Glomerular visceral epithelial cell (primary cell): Measurements from ENCODE around the gene ZBTB7B.

Source experiments
- DNase-seq: peaks from one replicate; pipeline ENCODE4 v3.0.0-alpha.2; 2016; ENCODE audit errors: extremely low spot score

Gene ZBTB7B

DNA sequence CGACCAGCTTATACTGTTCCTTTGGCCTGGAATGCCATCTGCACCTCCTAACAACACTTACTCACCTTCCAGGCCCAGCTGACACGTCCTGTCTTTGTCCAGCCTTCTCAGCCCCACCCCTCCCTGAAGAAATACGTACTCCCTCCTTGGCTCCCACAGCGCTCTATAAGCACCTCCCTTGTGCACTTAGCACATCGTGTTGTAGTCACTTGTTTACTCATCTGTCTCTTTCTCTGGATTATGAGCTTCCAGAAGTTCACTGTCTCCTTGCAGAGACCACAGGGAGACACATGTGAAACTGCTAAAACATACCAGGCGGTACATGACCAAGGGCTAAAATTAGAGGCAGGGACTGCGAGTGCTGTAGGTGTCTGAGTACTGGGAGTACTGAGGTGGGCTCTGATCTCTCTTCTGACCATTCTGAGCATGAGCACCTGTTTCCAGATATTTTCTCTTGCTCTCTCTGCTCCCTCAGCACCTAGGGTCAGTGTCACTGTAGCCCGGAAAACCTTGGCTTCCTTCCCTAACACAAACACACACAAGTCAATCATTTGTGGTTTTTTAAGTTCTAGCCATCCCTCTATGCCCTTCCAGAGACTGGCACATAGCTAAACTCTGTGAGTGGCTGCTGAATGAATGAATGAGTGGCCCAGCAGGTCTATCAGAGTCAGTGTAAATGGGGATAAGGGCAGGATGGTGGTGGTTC, 36.2 kb downstream of the ZBTB7B start:
- peak; percentile 57 for DNase-seq

DNA sequence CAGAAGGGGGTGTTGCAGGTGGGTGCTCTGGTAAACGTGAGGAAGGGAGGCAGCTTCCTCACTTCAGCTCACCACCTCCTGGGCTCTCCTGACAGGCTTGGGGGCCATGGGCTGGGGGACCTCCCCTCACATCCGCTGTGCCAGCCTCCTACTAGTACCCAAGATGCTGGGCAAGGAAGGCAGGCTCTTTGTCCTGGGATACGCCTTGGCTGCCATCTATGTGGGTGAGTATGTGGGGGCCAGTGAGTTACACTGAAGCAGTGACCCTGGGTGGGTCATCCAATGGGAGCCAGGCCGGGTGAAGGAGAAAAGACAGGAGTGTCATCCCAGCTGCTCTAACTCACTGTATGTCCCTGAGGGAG, 36.7 kb downstream of the ZBTB7B start:
- DNase-seq = no peak

DNA sequence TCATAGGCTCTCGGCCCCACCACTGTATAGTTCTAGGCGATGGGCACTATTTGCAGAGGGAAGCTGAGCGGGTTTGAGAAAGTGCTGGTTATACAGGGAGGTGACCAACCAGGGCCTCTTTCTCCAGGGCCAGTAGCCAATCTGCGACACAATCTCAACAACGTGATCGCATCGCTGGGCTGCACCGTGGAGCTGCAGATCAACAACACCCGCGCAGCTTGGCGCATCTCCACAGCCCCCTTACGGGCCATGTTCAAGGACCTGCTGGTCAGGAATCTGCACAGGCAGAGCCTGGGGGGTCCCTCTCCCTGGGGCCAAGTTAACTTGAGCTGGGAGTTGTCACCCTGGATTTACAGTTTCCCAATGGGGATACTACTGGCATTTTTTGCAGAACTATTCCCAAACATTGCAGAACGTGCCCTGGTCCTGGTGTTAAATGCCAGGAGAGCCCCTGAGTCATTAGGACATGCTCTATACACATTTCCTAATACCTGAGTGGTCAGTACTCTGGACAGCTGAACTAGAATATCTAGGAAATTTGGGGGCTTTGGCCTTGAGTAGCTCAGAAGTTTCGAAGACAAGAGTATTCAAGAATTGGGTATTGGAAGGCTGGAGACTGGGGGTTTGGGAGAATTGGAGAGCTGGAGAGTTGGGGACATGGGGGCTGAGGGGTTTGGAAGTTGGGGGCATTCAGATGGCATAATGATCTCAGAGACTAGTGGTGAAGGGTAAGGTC, 37.9 kb downstream of the ZBTB7B start:
- no peak for DNase-seq

DNA sequence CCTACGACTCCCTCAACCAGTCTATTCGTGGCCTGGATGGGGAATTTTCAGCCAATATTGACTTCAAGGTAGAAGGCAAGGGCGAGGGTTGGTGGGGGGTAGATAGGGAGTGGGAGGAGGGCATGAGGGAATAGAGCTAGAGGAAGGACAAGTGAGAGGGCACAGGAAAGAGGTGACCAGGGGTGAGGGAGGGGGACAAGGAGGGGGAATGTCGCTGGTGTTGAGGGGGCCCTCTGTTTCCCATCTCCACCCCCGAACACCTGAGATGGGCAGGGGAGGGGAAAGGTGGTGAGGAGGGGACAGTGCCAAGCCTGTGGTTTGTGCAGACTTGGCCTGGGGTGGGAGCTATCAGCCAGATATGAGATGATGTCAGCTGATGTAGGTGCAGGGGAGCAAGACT, 40.2 kb downstream of the ZBTB7B start:
- DNase-seq = no peak

DNA sequence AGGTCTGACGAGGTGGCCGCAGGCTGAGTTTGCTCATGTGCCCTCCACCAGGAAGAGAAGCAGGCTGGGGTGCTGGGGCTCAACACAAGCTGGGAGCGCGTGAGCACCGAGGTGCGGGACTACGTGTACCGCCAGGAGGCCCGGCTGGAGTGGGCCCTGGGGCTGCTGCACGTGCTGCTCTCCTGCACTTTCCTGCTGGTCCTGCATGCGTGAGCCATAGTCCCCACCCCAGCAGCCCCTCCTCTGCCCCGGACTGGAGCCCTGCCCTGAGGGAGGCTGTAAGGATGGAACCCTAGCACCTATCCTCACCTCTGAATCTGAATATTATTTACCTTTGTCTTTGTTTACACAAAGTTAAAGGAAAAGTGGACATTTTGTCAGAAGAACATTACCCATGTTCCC, 40.7 kb downstream of the ZBTB7B start:
- DNase-seq = no peak

DNA sequence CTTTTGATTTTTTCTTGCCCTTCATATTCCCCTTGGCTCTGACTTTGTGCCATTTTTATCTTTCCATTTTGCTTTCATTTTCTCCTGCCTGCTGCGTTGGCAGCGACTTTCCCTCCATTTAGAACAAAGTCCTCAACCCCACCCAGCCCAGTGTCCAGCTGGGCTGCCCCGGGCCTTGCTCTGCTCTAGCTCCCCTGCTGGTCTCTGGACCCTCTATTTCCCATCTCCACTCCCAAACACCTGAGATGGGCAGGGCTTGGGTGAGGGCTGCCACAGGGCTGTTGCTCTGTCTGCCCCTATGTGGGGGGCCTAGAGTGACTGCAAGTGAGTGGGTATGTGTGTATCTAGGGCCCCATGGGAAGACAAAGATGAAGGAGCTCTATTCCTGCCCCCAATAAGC, 41.2 kb downstream of the ZBTB7B start:
- no peak for DNase-seq

DNA sequence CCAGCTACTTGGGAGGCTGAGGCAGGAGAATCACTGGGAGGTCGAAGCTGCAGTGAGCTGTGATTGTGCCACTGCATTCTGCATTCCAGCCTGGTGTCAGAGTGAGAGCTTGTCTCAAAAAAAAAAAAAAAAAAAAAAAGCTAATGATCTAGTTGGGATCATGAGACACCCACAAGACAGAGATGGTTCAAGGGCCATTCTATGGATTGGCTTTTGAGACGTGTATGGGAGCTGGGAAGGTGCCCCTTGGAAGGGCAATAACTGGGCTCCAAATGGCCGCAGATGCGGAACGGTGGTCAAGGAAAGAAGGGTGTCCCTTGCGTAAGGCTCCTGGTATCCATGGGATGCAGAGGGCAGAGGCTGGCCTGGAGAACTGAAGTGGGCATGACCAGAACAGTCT, 41.8 kb downstream of the ZBTB7B start:
- DNase-seq = no peak

DNA sequence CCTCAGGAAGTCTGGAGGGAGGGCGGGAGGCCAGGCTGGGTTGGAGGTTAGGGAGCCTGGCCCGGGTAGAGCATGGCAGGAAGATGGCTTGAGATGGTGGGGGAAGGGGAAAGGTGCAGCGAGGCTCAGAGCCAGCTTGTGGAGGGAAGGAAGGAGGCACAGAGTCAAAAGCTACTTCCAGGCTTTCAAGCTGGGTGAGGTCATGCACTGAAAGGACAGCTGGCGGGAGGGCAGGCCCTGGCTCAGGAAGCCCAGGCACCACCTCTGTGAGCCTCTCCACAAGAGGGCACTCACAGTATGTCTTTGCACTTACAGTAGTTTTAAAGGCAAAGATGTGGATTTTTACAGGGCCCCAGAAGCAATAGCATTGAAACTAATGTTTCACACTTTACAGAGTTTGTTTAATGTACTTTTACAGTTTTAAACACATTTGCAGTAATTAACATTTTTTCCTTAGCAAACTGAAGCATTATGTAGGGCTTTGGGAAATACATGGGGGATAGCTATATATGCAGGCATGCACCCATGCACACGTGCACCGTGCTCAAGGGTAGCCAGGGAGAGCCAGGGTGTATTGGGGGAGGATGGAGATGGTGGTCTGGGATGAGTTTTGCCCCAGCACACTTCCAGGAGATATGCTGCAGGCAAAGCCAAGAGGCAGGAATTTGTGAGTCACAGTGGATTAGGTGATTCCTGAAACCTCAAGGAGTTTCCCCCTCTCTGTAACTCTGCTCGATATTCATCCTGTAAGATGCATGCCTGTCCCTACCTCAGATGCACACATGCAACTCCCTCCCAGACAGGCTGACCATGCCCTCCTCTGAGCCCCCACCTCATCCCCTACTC, 42.4 kb downstream of the ZBTB7B start:
- peak; percentile 88 for DNase-seq

DNA sequence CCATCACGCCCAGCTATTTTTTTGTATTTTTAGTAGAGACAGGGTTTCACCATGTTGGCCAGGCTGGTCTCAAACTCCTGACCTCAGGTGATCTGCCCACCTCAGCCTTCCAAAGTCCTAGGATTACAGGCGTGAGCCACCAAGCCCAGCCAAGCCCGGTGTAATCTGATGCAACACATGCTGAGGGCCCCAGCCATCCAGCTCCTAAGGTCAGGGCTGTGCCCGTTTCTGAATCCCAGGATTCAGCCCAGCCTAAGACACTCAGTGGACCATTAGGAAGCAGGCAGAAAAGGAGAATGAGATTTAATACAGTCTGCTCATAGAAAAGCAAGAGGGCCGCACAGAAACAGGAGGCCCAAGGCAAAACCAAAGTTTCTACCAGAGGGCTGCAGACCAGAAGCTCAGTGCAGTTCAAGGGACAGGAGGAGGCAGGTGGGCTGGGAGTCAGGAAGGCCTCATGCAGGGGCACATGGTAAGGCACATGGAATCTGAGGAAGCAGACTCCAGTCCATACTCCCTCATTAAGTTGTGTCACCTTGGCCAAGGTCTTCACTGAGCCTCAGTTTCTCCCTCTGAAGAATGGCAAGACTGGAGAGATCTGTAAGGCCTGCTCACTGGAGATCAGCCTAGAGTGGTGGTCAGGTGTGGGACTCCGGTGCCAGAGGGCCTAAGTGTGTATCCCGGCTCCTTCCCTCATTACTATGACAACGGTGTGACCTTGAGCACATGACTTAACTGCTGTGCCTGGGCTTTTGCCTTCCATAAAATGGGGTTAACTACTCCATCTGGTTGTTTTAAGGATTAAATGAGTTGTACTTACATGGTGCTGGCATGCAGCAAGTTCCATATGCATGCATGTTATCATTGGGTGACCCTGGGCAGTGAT, 46.1 kb downstream of the ZBTB7B start:
- no peak for DNase-seq

DNA sequence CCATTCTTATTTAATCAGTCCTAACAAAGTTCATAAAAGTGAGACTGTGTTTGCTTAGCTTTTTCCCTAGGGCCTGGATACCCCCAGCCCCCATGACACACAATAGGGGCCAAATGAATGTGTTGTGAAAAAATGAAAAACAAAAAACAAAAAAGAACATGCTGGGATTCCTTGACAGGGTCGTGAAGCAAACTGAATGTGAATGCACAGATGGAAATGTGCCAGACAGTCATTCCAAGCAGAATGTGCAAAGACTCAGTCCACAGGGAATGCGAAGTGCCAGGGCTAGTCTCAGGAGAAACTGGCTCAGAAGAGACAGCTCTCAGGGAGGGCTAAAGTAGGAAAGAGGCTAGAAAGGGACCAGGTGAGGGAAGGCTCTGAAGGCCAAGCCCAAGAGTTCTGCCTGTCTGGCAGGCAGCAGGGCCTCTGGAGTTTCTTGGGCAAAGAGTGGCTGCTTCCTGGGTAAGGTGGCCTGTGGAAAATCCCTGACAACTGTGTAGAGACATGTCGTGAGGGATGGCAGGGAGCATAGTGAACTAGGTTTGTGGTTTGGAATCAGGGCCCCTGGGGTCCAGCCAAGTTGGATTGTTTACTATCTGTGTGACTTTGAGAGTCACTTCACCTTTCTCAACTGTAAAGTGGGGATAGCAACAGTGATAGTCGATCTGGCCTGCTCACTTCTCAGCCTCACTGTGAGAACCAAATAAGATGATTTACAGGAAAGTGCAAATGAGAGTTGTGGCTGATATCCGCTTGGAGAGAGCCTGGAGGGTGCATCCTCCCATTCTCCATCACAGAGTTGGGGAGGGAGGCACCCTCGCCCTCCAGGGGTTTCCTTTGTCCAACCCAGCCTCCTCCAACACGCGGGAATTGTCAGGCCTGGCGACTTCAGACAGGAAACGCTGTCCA, 47.3 kb downstream of the ZBTB7B start:
- peak; percentile 54 for DNase-seq

DNA sequence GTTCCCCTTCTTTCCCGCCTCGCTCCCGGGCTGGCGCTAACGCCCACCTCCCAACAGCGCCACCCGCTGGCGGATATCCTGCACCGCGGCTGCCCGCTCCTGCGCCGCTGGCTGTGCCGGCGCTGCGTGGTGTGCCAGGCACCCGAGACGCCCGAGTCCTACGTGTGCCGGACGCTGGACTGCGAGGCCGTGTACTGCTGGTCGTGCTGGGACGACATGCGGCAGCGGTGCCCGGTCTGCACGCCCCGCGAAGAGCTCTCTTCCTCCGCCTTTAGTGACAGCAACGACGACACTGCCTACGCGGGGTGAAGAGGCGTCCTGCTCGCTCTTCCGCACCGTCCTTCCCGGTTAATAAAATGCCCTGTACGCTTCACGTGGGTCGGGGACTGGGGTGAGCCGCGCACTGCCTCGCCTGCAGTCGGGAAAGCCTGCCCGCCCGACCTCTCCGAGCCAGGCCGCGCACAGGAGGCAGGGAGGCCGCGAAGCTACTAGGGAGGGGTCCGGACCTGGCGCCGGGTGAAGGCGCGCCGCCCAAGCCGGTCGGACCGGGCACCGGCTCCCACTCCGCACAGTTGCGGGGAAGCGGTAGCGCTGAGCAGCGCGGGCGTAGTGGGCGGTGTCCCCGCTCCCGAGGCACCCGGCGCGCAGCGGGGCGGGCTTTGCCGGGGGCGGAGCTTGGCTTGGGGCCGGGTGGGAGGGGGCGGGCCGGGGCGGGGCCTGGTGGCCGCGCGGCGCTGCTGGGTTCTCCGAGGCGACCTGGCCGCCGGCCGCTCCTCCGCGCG, 48.1 kb downstream of the ZBTB7B start, which contains the start of gene ADAM15:
Gene ADAM15, plus strand, starts transcription at position 757 of the 782 bp plus-strand sequence. CDS start 71 bp downstream, outside the sequence.
- DNase-seq = peak; percentile 83

DNA sequence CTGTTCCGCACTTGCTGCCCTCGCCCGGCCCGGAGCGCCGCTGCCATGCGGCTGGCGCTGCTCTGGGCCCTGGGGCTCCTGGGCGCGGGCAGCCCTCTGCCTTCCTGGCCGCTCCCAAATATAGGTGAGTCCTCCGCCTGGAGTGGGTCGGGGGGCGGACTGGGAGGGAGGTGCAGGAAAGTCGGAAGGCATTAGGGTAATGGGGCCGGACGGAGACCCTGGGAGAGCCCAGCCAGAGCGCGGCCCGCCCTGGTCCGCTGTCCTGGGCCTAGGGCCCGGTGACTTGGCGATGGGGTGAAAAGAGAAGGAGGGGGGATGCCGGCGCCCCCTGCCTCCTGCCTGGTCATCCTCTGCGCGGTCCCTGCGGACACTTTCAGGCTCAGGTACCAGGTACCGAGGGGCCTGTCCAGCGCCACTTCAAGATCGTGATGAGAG, 48.8 kb downstream of the ZBTB7B start:
- no peak for DNase-seq

DNA sequence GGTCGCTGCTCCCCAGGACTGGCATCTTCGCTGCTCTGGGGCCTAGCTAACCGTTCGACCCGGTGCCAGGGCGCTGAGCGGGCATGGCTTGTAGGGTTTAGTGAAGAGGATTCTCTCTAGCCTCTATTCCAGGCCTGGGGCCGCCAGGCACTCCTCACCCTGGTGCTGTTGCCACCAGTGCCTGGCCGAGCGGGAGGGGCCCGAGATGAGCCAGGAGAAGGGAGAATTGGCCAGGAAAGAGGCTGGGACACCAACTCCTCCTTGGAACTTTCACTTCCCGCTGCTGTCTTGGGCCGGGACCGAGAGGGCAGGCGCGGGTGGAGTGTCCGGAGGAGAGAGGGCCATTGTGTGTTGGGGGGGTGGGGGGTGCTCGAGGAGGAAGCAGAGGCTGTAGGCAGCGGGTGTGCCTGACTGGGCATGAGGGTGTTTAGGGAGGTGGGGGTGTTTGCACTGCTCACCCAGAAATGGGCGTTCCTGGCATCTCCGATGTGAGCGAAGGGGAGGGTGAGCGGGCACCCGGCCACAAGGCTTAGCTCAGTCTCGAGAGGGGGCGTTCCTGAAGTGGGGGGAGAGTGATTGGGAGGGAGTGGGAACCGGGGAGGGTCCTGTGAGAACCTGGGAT, 49.3 kb downstream of the ZBTB7B start:
- peak; percentile 51 for DNase-seq

DNA sequence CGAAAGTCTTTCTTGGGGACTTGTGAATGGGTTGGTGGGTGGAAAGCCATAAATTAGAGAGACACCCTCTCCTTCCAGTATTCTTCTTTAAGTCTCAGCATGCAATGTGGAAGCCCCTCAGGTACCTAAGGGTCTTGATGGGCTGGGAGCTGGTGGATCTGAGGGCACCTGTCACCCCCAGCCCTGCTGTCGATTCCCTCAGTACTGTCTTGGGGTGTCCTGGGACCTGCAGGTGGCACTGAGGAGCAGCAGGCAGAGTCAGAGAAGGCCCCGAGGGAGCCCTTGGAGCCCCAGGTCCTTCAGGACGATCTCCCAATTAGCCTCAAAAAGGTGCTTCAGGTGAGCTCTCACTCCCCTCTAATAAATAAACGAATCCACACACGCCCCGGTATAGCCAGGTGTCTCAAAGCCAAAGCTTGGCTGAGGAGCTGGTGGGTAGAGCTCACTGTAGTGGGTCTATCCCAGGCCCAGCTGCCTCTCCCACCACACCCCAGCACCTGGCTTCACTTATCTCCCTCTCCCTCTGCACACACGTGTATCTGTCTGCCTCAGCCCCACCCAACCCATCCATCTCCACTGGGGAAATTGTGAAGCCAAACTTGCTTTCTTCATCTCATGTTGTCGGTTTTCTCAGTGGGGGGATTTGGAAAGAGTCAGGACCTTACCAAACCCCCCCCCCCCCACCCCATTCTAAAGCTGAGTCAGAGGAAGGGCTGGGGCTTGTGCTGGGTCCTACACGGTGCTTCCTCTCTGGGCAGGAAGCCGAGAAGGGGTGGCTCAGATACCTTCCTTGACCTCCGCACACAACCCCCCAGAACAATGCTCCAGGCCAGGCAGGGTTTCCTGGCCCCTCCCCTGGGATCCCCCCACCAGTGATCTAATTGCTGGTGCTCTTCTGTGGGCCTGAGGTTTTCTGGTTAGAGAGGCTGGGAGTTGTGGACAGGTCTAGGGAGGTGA, 50.1 kb downstream of the ZBTB7B start:
- DNase-seq = peak; percentile 40

DNA sequence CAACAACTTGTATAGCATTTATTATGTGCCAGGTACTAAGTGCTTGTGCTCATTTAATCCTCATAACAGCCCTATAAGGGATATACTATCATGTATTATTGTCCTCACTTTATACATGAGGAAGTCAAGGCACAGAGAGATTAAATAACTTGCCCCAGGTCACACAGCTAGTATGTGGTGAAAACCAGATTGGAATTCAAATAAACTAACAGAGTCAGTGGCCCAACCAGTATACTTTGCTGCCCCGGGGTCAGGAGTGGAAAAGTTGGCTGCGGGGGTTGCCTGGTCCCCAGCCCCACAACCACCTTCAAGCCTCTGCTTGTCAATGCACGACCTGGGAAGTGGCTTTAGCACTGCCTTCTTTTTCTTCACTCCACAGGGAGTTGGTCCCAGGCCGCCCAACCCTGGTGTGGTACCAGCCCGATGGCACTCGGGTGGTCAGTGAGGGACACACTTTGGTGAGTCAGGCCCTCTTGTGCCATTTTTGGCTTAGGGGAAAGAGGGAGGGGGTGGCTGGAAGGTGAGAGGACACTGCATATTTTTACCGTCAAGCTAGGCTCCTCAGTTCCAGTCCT, 51.0 kb downstream of the ZBTB7B start:
- no peak for DNase-seq

DNA sequence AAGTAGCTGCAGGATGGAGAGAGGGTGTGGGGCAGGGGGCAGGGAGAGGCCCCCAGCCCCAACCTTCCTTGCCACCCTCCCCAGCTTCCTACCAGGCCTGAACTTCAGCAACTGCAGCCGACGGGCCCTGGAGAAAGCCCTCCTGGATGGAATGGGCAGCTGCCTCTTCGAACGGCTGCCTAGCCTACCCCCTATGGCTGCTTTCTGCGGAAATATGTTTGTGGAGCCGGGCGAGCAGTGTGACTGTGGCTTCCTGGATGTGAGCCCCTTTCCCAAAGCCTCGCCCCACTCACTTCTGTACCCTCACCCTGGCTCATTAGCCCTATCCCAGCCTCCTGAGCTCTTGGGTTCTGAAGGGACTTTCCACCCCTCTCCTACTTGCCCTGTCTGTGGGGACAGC, 54.5 kb downstream of the ZBTB7B start:
- no peak for DNase-seq

DNA sequence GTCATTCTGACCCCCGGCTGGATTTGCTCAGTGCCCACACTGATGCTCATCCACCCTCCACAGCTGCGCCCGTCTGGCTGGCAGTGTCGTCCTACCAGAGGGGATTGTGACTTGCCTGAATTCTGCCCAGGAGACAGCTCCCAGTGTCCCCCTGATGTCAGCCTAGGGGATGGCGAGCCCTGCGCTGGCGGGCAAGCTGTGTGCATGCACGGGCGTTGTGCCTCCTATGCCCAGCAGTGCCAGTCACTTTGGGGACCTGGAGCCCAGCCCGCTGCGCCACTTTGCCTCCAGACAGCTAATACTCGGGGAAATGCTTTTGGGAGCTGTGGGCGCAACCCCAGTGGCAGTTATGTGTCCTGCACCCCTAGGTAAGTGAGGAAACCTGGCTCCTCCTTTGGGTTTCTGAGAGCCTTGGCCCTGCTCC, 55.2 kb downstream of the ZBTB7B start:
- DNase-seq = no peak

DNA sequence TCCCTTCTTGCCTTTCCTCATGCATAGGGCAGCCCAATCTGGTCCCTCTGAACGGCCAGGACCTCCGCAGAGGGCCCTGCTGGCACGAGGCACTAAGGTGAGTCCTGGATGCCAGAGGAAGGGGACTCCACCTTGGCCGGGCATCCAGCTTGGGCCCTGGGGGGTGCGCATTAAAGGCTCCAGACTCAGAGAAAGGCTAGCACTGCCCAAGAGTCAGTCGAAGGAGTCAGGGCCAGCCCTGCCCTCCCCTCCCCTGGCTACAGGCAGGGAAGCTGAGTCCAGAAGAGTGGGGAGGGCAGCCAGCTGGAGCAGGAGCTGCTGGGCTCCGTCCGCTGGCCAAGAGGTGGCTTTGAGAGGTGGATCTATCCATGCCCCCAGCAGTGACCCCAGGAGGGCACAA, 58.1 kb downstream of the ZBTB7B start:
- no peak for DNase-seq
